RWPE2 (cell line): Measurements from ENCODE around the gene TMEM129.

Experiments
- ATAC-seq: fragments of 200-7000 bp; cut with Tn5 transposase; 3 replicates; pipeline ENCODE4 v1.9.1; 2021; ENCODE audit warnings: low read depth
- DNase-seq: peaks from one replicate; pipeline ENCODE4 v3.0.0-alpha.2; 2020; ENCODE audit warnings: low spot score
- H3K27ac ChIP-seq: fragments of 450-650 bp; 2 replicates; pipeline ENCODE4 v1.5.1; 2017; ENCODE audit warnings: mild to moderate bottlenecking; ENCODE audit not compliant: poor library complexity, severe bottlenecking
- H3K27me3 ChIP-seq: fragments of 250-450 bp; sonication (Bioruptor Pico); 2 replicates; pipeline ENCODE4 v1.5.1; 2021; ENCODE audit warnings: mild to moderate bottlenecking, moderate library complexity; ENCODE audit not compliant: insufficient read depth, poor library complexity, severe bottlenecking
- H3K36me3 ChIP-seq: fragments of 250-450 bp; sonication (Bioruptor Pico); 2 replicates; pipeline ENCODE4 v1.5.1; 2020; ENCODE audit warnings: low read depth, mild to moderate bottlenecking, moderate library complexity
- H3K4me1 ChIP-seq: fragments of 250-450 bp; sonication (Bioruptor Pico); 2 replicates; pipeline ENCODE4 v1.5.1; 2021; ENCODE audit warnings: mild to moderate bottlenecking, moderate library complexity; ENCODE audit not compliant: insufficient read depth, poor library complexity, severe bottlenecking
- H3K4me3 ChIP-seq: fragments of 250-450 bp; sonication (Bioruptor Pico); 2 replicates; pipeline ENCODE4 v1.5.1; 2021; ENCODE audit warnings: mild to moderate bottlenecking, moderate library complexity; ENCODE audit not compliant: severe bottlenecking
- H3K9me3 ChIP-seq: fragments of 250-450 bp; sonication (Bioruptor Pico); 2 replicates; pipeline ENCODE4 v1.5.1; 2021; ENCODE audit warnings: mild to moderate bottlenecking, moderate library complexity; ENCODE audit not compliant: severe bottlenecking
- CTCF ChIP-seq: fragments of 450-650 bp; IDR thresholded peaks from one replicate; pipeline ENCODE4 v1.5.1; 2017; ENCODE audit warnings: mild to moderate bottlenecking, moderate library complexity; ENCODE audit not compliant: poor library complexity, severe bottlenecking

The TMEM129 gene

GRCh38 chr4:1720163-1720983 is 750 bp downstream of the TMEM129 start:
- H3K27me3 ChIP-seq: no peaks in the 10 kb centered on the region
- no peaks in the 10 kb centered on the region for H3K9me3 ChIP-seq
- TF ChIP-seq CTCF: no peak
- ATAC-seq (no peak; the same call in 2 of the 3 replicates), DNase-seq (no peak)
- peaks cover 5% of the 10 kb centered on the region for H3K4me1 ChIP-seq
- H3K27ac ChIP-seq: peak overlapping the region; percentile 63
- peak overlapping the region; percentile 58 for H3K4me3 ChIP-seq
- peaks cover 42% of the 10 kb centered on the region for H3K36me3 ChIP-seq

GRCh38 chr4:1718095-1718850 is 2.9 kb downstream of the TMEM129 start:
- no peak overlapping the region for H3K4me3 ChIP-seq
- no peak for ATAC-seq
- no peaks in the 10 kb centered on the region for H3K27me3 ChIP-seq
- no peak for DNase-seq
- H3K9me3 ChIP-seq: no peaks in the 10 kb centered on the region
- H3K4me1 ChIP-seq: peaks cover 5% of the 10 kb centered on the region
- H3K36me3 ChIP-seq: peaks cover 30% of the 10 kb centered on the region
- H3K27ac ChIP-seq: no peak overlapping the region
- no peak for TF ChIP-seq CTCF

GRCh38 chr4:1717129-1718094 is 3.7 kb downstream of the TMEM129 start:
- Histone ChIP-seq H3K27ac (no peak overlapping the region), H3K4me3 (no peak overlapping the region), H3K4me1 (no peaks in the 10 kb centered on the region), H3K27me3 (no peaks in the 10 kb centered on the region), H3K36me3 (peaks cover 23% of the 10 kb centered on the region), H3K9me3 (no peaks in the 10 kb centered on the region)
- ATAC-seq (no peak), DNase-seq (peak; percentile 62)
- TF ChIP-seq CTCF: no peak

- H3K36me3 ChIP-seq: peaks cover 19% of the 10 kb centered on the region
- ATAC-seq (no peak), DNase-seq (peak; percentile 47)
- TF ChIP-seq CTCF: no peak
- H3K27me3 ChIP-seq: no peaks in the 10 kb centered on the region
- no peak overlapping the region for H3K4me3 ChIP-seq
- no peaks in the 10 kb centered on the region for H3K9me3 ChIP-seq
- no peak overlapping the region for H3K27ac ChIP-seq
- H3K4me1 ChIP-seq: no peaks in the 10 kb centered on the region
These were observed 4.8 kb downstream of the TMEM129 start for GRCh38 chr4:1716065-1716945.
